WTC11 (cell line): ENCODE results near the gene MRPS18A. TPM values are rescaled to one million over a fixed set of nuclear protein-coding genes. Genes with fewer than 3 reads are reported as not detected.

Experiments
- ATAC-seq: fragments of 200-7000 bp; cut with Tn5 transposase; 2 replicates; pipeline ENCODE4 v1.10.0; 2021; ENCODE audit warnings: mild to moderate bottlenecking, moderate library complexity
- CTCF ChIA-PET: fragments of 300-600 bp; sonication (Branson Sonifier 250); formaldehyde crosslinking; loops from one replicate; lab custom pipeline; 2021; ENCODE audit warnings: antibody characterized with exemption; lab: Charles Lee
- POLR2A ChIA-PET: fragments of 350-600 bp; sonication (Branson Sonifier 250); formaldehyde crosslinking; loops from one replicate; lab custom pipeline; 2021; ENCODE audit warnings: antibody characterized with exemption; lab: Charles Lee
- DNase-seq: peaks from one replicate; pipeline ENCODE4 v3.0.0; 2021; ENCODE audit warnings: low spot score
- H3K27ac Mint-ChIP-seq: 2 replicates; pipeline ENCODE4 v1.8.0; 2021; ENCODE audit warnings: mixed read lengths
- H3K27me3 Mint-ChIP-seq: 2 replicates; pipeline ENCODE4 v1.8.0; 2021; ENCODE audit warnings: low read depth, mild to moderate bottlenecking, moderate library complexity, mixed read lengths
- H3K36me3 Mint-ChIP-seq: 2 replicates; pipeline ENCODE4 v1.8.0; 2021; ENCODE audit warnings: mixed read lengths
- H3K4me1 Mint-ChIP-seq: 2 replicates; pipeline ENCODE4 v1.8.0; 2022; ENCODE audit warnings: mixed read lengths
- H3K4me3 Mint-ChIP-seq: 2 replicates; pipeline ENCODE4 v1.8.0; 2021; ENCODE audit warnings: mild to moderate bottlenecking, moderate library complexity, mixed read lengths
- H3K9me3 Mint-ChIP-seq: 2 replicates; pipeline ENCODE4 v1.8.0; 2021; ENCODE audit warnings: mixed read lengths
- ARID4B ChIP-seq: sonication (generic); formaldehyde crosslinking; IDR thresholded peaks from 2 replicates; pipeline ENCODE4 v1.8.0; 2023; ENCODE audit warnings: missing genetic modification reagents, mild to moderate bottlenecking, borderline replicate concordance
- CBFB ChIP-seq: sonication (generic); formaldehyde crosslinking; IDR thresholded peaks from 2 replicates; pipeline ENCODE4 v1.8.1; 2022; ENCODE audit warnings: mild to moderate bottlenecking, low read depth, missing genetic modification reagents
- CDX4 ChIP-seq: fragments of 250-450 bp; sonication (Bioruptor Pico); IDR thresholded peaks from 2 replicates; pipeline ENCODE4 v1.9.0; 2021; ENCODE audit warnings: moderate library complexity, mild to moderate bottlenecking, inconsistent platforms, borderline replicate concordance
- CREB1 ChIP-seq: sonication (generic); formaldehyde crosslinking; IDR thresholded peaks from 2 replicates; pipeline ENCODE4 v1.8.0; 2023; ENCODE audit warnings: mild to moderate bottlenecking, missing genetic modification reagents
- FOXJ3 ChIP-seq: sonication (generic); formaldehyde crosslinking; IDR thresholded peaks from 2 replicates; pipeline ENCODE4 v1.9.0; 2021; ENCODE audit warnings: missing genetic modification reagents, mild to moderate bottlenecking, borderline replicate concordance
- GABPB1 ChIP-seq: sonication (generic); formaldehyde crosslinking; IDR thresholded peaks from 2 replicates; pipeline ENCODE4 v1.8.1; 2023; ENCODE audit warnings: mild to moderate bottlenecking, missing genetic modification reagents
- JAZF1 ChIP-seq: fragments of 250-450 bp; sonication (Bioruptor Pico); IDR thresholded peaks from 2 replicates; pipeline ENCODE4 v1.9.0; 2021; ENCODE audit warnings: moderate library complexity, mild to moderate bottlenecking, inconsistent platforms
- NFATC4 ChIP-seq: fragments of 250-450 bp; sonication (Bioruptor Pico); IDR thresholded peaks from 2 replicates; pipeline ENCODE4 v1.9.0; 2021; ENCODE audit warnings: mild to moderate bottlenecking
- NR3C1 ChIP-seq: sonication (generic); formaldehyde crosslinking; conservative IDR thresholded peaks from 2 replicates; pipeline ENCODE4 v1.8.1; 2023; ENCODE audit warnings: low read depth, mild to moderate bottlenecking, missing genetic modification reagents
- PRDM15 ChIP-seq: sonication (generic); formaldehyde crosslinking; IDR thresholded peaks from 2 replicates; pipeline ENCODE4 v1.8.0; 2022; ENCODE audit warnings: missing genetic modification reagents
- ZNF138 ChIP-seq: sonication (generic); formaldehyde crosslinking; conservative IDR thresholded peaks from 2 replicates; pipeline ENCODE4 v1.8.1; 2022; ENCODE audit warnings: mild to moderate bottlenecking, moderate library complexity, missing genetic modification reagents
- ZNF219 ChIP-seq: sonication (generic); formaldehyde crosslinking; IDR thresholded peaks from 2 replicates; pipeline ENCODE4 v1.8.0; 2023; ENCODE audit warnings: missing genetic modification reagents, mild to moderate bottlenecking, borderline replicate concordance
- ZNF263 ChIP-seq: sonication (generic); formaldehyde crosslinking; IDR thresholded peaks from 2 replicates; pipeline ENCODE4 v1.8.1; 2022; ENCODE audit warnings: low read depth, mild to moderate bottlenecking, moderate library complexity, missing genetic modification reagents
- ZNF532 ChIP-seq: fragments of 250-450 bp; sonication (Bioruptor Pico); IDR thresholded peaks from 2 replicates; pipeline ENCODE4 v1.9.0; 2021; ENCODE audit warnings: mild to moderate bottlenecking, borderline replicate concordance
- total RNA-seq: library from RNA; stranded (reverse); gene quantifications from 3 replicates; pipeline ENCODE4 v1.2.3, GENCODE V29; 2021
- TF ChIP-seq, protein P1 (sequence below): sonication (generic); formaldehyde crosslinking; IDR thresholded peaks from 2 replicates; pipeline ENCODE4 v1.8.0; 2022; ENCODE audit warnings: mild to moderate bottlenecking, missing genetic modification reagents
- TF ChIP-seq, protein P2 (sequence below): sonication (generic); formaldehyde crosslinking; IDR thresholded peaks from 2 replicates; pipeline ENCODE4 v1.8.1; 2022; ENCODE audit warnings: mild to moderate bottlenecking, moderate library complexity, missing genetic modification reagents

MRPS18A gene
- total RNA-seq, 1 experiment from 2014 or later, result 61.6 TPM

DNA sequence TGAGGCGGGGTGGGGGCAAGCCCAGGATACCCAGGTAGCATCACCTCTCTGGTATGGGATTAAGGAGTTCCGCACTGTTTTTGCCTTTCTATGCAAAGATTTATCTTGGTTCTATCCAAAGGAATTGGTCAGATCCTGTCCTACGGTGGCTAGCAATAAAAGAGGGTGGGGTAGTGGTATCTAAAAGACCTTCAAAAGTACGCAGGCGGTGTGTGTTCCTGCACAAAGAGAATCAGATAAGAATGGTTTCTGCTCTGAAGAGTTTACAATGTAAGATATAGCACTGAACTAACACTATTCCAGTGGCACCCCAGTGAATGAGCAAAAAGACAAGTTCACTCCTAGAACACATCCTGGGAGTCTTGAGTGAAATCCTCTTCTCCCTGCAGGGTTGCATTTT, 6.3 kb downstream of the MRPS18A start:
- H3K27me3 Mint-ChIP-seq, result no peaks in the 10 kb centered on the region
- ChIA-PET POLR2A (no interaction called here), CTCF (interaction anchor here (1.0 to 1.1 kb wide), 2 partner anchors 11 to 14 kb away, joined by 5 read pairs; no protein-coding TSS in a partner anchor)
- no peak for TF ChIP-seq NFATC4 (CRISPR knock-in tag)
- TF ChIP-seq FOXJ3 (CRISPR knock-in tag), result no peak
- TF ChIP-seq ZNF219 (CRISPR knock-in tag), result no peak
- TF ChIP-seq ZNF138 (CRISPR knock-in tag), result no peak
- TF ChIP-seq CBFB (CRISPR knock-in tag), result no peak
- TF ChIP-seq ZNF263 (CRISPR knock-in tag), result no peak
- TF ChIP-seq JAZF1 (CRISPR knock-in tag), result no peak
- TF ChIP-seq PRDM15, result no peak
- TF ChIP-seq CDX4 (CRISPR knock-in tag), result no peak
- no peak for TF ChIP-seq GABPB1
- DNase-seq (no peak), ATAC-seq (no peak)
- peaks cover 13% of the 10 kb centered on the region for H3K4me1 Mint-ChIP-seq
- peaks cover 27% of the 10 kb centered on the region for H3K36me3 Mint-ChIP-seq
- no peaks in the 10 kb centered on the region for H3K9me3 Mint-ChIP-seq
- H3K27ac Mint-ChIP-seq, result no peak overlapping the region
- H3K4me3 Mint-ChIP-seq, result no peak overlapping the region

DNA sequence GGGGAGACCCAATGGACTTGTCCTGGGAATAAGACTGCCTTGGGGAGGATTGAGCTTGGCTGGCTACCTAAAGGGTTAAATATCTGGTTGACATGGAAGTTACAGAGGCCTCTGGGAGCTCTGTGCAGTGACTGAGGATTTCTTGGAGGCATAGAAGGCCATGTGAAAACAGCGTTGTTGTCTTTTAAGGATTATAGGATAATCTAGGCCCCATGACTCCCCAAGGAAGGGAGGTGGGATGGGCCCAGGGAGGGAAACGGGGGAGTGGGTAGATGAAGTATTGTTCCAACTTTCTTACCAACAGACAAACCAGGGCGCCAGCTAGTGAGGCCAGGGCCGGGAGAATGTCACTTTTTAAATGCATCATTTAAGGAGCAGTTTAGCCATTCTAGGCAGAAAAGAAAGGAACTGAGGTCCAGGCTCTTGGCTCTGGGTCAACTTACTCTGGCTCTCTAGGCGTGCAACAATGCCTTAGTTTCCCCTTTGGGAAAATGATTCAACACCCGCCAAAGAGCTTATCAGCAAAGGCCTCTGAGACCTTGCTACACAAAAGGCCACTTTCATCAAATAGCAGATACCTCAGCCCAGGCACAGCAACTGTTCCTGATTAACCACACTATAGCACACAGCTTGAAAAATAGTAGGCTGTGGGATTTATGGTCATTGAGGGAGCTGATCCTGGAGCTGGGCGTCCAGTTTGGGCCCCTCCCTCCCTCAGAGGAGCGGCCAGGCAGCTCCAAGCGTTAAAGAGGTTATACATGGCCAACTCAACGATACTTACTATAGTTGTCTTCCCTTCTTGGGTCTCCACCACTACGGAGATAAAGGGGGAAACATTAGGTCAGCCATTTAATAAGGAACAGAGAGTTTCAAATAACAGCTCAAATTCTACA, 7.0 kb downstream of the MRPS18A start:
- Mint-ChIP-seq H3K4me1 (peaks cover 9% of the 10 kb centered on the region), H3K27ac (no peak overlapping the region), H3K4me3 (no peak overlapping the region), H3K36me3 (peaks cover 35% of the 10 kb centered on the region), H3K27me3 (no peaks in the 10 kb centered on the region), H3K9me3 (no peaks in the 10 kb centered on the region)
- no peak for DNase-seq
- ChIA-PET POLR2A (interaction anchor here (0.7 kb wide), 1 partner anchor 314 kb away, joined by 3 read pairs; no protein-coding TSS in a partner anchor), CTCF (interaction anchor here (1.0 to 1.1 kb wide), 2 partner anchors 11 to 13 kb away, joined by 5 read pairs; no protein-coding TSS in a partner anchor)
- ATAC-seq, result no peak
- TF ChIP-seq, protein P1, sequence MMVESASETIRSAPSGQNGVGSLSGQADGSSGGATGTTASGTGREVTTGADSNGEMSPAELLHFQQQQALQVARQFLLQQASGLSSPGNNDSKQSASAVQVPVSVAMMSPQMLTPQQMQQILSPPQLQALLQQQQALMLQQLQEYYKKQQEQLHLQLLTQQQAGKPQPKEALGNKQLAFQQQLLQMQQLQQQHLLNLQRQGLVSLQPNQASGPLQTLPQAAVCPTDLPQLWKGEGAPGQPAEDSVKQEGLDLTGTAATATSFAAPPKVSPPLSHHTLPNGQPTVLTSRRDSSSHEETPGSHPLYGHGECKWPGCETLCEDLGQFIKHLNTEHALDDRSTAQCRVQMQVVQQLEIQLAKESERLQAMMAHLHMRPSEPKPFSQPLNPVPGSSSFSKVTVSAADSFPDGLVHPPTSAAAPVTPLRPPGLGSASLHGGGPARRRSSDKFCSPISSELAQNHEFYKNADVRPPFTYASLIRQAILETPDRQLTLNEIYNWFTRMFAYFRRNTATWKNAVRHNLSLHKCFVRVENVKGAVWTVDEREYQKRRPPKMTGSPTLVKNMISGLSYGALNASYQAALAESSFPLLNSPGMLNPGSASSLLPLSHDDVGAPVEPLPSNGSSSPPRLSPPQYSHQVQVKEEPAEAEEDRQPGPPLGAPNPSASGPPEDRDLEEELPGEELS (CRISPR knock-in tag), result no peak
- TF ChIP-seq NR3C1 (CRISPR knock-in tag) (no peak), GABPB1 (no peak), ZNF263 (CRISPR knock-in tag) (no peak), CREB1 (CRISPR knock-in tag) (no peak), CBFB (CRISPR knock-in tag) (no peak), ZNF532 (CRISPR knock-in tag) (no peak), ARID4B (CRISPR knock-in tag) (no peak)
- TF ChIP-seq, protein P2, sequence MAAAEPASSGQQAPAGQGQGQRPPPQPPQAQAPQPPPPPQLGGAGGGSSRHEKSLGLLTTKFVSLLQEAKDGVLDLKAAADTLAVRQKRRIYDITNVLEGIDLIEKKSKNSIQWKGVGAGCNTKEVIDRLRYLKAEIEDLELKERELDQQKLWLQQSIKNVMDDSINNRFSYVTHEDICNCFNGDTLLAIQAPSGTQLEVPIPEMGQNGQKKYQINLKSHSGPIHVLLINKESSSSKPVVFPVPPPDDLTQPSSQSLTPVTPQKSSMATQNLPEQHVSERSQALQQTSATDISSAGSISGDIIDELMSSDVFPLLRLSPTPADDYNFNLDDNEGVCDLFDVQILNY (CRISPR knock-in tag), result no peak
